ENCODE data around the gene UXS1.
"Not testable (repeated sequence)": the region's sequence is repeated elsewhere in the genome, so short reads cannot be mapped to it uniquely, and the experiment has no call there.

UXS1 gene

DNA sequence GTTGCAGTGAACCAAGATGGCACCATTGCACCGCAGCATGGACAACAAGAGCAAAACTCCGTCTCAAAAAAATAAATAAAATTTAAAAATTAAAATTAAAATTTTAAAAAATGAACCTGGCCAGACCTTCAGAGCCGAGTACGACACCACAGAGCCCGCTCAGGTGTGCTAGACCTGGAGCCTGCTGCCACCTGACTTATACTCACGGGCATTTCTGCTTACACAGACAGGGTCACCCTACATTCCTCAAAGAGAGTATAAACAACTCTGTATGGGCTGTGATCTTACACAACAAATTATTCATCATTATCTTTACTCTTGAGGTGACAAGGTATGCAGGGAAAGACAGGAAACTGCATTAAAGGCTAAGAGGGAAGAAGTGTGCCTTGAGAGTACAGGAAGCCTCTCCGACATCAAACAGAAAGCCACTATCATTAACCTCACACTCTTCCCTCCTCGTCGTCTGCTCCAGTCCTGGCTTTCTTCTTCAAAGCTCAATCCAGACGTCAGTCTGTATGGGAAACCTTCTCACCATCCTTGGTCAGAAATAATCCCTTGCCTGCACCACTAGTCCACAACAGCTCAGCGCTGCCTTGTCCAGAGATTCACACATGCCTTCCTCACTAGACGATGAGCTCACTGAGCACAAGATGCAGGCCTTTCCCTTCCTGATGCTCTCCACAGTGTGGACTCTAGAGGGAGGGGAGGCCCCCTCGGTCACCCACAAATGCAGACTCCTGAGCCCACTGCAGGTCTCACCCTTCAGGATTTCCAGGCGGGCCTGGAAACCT, 56.2 kb downstream of the UXS1 start:
- no peak for DNase-seq

DNA sequence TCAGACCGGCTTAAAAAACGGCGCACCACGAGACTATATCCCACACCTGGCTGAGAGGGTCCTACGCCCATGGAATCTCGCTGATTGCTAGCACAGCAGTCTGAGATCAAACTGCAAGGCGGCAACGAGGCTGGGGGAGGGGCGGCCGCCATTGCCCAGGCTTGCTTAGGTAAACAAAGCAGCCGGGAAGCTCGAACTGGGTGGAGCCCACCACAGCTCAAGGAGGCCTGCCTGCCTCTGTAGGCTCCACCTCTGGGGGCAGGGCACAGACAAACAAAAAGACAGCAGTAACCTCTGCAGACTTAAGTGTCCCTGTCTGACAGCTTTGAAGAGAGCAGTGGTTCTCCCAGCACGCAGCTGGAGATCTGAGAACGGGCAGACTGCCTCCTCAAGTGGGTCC, 62.9 kb downstream of the UXS1 start:
- DNase-seq = not testable (repeated sequence)

DNA sequence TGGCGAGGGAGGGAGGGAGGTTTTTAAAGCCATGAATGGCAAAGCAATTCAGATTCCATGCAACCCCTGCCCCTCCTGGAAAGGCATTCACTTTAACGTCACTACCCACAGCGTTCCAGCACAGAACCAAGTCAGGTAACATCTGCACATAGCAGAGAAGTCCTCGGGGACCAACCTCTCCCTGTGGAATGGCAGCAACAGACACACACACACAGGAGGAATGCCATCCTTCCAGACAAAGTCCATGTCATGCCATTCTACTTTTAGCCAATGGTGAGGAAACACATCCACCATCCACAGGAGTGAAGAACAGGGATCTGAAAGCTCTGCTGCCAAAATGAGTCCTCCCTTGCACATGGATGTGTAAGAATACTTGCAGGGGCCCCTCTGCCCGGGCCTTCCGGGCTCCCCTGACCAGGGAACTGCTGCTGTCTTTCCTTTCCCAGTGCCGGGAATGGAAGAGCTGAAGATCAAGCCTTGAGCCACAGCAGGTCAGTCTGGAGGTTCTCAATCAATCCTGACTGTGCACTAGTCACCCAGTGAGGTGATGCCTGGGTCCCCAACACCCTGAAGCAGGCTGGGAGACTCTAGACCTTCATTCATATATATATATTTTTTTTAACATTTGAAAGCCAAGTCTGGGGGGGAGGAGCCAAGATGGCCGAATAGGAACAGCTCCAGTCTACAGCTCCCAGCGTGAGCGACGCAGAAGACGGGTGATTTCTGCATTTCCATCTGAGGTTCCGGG, 63.7 kb downstream of the UXS1 start:
- DNase-seq = no peak

DNA sequence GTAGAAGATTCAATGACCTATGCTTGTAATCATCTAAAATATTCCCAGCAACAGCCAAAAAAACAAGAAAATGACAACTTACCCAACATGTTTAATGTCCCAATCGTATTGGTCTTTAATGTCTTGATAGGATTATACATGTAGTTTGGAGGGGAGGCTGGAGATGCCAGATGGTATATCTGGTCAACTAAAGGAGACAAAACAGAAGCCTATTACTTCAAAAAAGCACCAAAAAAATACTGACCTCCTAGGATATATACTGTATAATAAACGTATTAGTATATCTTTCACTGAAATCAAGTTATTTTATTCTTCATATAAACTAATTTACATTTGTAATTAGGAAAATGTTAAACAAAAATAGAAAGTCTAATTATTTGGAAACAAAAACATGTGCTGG, 64.5 kb downstream of the UXS1 start:
- no peak for DNase-seq

DNA sequence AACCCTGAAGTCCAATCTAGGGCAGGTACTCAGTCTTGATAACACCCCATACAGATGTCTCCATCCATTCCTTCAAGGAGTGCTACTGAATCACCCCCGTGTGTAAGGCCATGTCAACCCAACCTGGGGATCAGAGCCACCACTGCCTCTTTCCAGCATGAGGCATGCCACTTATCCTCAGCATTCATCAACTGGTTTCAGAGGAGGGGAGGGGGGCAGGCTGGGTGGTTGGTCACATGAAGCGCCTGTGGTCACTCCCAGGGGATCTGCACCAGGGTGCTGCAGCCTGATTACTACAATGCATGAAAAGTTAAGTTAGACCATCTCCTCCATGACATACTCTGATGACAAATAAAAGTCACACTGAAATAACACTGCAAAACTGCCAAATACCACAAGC, 65.0 kb downstream of the UXS1 start:
- DNase-seq = no peak

DNA sequence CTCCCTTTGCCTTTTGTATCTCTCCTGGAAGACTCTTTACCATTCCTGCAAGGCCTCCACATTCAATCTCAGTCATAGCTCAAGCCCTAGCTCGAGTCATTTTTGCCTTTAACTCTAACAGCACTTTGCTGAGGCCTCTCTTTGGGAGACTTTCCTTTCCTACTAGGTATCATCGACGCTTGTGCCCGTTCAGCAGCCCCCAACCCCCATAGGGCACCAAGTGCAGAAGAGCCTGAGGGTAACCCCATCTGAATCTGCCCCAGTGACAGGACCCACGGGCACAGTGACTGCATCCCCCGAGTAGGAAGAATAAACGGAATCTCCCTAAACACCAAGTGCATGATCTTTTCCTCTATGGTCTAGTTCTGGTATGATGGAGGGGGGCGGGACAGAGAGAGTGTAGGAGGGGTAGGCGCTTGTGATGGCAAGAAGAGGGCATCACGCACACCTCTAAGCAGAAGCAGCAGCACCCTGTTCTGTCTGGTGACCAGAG, 66.3 kb downstream of the UXS1 start:
- DNase-seq = no peak

DNA sequence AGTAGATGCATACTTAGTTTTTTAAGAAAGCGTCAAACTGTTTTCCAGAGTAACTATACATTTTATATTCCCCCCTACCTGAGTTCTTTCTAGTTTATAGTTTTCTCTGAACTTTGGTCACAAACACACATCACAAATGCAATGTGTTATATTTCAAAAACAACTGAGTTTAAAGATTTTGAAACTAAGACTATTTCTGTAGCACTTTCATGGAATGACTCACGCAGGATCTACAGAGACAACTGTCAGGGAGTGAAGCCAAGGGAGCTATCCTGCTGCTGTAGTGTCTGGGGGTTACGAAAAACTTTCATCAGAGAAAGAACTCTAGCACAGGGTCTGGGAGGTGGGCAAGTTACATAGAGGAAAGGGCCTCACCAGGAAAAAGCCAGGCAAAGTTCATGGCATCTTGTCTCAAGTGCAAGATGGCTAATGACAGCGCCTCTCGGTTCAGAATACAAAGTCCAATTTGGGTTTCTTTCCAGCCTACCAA, 66.8 kb downstream of the UXS1 start:
- DNase-seq = no peak

DNA sequence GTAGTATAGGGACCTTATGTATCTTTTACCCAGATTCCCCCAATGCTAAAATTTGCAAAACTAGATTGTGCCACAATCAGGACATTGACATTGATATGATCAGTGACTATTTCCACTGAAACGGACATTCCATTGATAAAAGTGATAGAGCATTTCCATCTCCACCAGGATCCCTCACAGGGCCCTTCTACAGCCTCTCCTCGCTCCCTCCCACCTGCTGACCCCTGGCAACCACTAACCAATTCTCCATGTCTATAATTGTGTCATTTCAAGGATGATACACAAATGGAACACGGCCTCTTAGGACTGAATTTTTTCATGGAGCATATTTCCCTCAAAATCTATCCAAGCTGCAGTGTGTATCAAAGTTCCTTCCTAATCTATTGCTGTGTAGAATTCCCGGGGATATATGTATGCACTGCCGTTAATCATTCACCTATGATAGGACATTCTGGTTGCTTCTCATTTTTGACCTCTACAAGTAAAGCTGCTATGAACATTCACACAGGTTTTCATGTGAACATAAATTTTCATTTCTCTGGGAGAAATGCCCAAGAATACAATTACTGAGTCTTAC, 67.3 kb downstream of the UXS1 start:
- no peak for DNase-seq

DNA sequence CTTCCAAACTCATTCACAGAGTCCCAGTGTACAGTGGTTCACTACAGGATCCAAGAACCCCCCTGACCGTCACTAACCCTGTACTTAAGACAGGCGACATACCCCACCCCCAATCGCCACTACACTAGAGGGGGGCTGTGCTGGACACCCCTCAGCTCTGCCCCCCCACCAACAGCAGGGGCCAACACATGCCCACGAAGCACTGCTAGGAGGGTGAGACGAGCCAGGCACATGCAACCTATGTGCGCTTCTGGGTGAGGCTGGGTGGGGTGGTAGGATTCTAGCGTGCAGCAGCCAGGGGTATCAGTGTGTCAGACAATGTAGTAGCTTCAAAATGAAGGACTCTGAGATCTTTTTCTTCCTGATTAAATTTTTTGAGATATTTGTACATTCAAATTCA, 67.8 kb downstream of the UXS1 start:
- DNase-seq = no peak

DNA sequence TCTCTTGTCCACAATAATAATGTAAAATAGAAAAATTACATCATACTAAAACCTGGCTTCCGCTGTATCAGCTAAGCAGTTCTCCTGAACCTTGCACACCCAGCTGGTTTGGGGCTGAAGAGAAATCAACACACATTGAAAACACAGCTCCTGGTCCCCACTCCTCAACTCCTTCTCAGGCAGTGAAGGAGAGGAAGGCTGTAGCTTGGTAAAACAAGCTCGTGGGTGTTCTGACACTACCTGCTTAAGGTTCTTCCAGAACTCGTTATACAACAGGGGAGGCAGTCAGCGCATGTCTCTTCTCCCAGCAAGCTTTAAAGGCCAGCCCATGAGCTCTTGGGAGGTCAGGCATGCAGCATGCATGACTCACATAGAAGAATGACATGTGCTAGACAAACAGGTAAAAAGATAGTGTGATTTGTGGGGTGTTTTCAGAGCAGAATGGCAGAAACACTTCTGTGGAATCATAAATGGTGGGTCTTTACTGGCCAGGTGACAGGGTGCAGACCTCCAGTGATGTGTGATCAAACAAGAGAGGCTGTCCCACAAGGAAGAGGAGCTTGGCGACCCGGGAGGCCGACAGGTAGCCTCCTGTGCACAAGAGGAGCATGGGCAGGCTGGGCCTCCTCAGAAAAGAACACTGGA, 69.1 kb downstream of the UXS1 start:
- DNase-seq = no peak

DNA sequence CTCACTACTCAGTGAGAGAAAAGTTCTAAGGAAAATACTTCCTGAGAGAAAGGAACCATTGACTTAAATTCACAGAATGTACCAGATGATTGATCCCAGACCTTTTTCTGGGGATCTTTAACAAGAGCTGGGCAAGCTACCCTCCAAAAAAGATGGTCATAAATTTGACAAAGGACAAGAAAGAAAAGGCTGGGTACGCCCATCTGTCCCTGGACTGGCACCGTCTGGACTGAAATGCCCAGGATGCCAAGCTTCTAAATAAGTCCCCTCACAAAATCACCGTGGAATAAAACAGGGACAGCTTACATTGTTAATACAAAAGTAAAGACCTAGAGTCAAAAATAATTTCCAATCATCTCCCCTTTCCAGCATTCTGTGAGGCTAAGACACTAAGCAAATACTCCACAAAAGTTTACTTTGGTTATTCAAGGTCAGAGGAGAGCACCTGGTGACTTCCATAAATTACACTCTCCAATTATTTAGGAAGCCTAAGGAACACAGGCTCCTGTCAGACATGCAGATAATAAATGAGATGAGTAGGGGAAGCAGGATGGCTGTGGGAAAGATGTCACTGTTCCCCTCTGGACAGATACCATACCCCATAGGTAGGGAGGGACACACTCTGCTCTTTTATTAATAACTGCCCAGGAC, 69.9 kb downstream of the UXS1 start:
- DNase-seq = no peak

DNA sequence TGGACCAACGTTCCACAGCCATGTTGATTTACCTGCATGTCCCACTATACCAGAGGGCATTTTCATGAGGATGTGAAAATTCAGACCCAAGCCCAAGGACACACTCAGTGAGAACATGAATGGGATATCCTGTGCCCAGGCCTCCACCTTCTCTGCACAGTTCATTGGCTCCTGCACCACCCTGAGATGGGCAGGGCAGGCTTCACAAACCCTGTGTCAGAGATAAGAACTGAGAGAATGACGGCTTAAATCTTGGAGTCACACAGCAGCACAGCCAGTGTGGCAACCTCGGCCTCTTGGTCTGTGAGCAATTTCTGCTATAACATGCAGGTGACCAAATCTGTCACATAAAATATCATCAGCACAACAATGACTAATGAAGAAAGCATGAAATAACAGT, 71.9 kb downstream of the UXS1 start:
- no peak for DNase-seq

DNA sequence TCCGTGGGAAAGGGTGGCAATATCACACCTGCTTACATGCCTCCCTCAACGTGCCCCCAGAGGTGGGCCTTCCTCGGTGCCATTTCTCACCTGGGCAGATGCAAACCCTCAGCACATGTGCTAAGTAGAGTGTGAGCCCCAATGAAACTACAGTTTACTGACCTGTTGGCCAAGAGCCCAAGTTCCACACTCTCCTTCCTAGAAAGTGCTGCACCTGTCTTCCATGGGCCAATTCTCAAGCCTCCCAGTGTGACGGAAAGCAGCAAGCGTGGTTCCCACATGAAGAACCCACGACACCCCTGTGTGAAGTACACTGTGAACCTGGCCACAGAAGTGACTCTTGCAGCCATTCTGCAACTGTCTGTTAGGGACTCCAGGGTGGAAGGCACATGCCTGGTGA, 73.7 kb downstream of the UXS1 start:
- no peak for DNase-seq

DNA sequence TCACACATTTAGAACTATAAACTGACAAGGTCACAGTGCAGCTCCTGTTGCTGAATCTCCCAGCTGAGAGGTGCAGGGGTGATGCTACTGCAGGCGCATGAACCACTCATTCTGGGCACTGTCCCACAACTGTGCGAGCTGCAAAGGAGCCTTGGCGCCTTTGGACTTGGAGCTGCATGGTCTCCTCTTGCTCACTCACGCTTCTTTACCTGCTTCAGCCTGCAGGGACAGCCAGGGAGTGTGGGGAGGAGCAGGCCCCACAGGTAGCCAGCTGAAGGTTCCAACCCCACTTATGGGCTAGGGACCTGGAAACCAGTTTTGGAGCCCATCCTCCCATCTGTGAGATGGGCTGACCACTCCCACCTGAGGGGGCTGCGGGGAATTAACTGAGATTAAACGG, 75.0 kb downstream of the UXS1 start:
- DNase-seq = no peak

DNA sequence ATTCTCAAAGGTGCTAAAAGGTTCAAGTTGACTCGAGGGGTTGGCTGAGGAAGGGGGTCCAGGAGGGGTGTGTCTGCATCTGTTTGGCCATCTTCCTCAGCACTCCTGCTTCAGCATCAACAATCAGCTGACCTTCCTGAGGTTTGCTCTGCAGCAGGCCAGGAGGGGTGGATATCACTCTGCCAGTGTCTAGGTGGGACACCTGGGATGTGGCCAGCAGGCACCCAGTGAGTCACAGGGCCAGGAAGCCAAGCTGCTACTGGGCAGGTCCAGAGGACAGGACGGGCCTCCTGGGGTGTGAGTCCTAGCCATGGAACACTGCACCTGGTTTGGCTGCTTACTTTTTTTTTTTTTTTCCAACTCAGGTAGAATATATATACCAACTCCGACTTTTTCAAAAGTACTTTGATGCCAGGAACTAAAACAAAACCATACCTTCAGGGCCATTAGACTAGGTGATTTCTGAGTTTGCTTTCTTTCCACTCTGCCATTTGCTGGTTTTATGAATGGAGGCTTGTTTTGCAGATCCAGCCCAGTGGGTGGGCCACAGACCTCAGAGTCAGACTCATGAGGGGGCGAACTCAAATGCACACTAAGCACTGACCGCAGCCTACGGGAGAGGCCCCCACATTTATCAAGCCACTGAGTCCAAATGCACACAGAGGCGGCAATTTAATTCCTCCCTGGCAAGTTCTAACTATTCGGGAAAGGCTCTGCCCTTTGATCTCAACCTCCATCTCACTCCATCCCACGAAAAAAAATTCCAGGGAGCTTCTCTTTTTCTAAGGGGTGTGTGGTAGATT, 76.0 kb downstream of the UXS1 start:
- DNase-seq = no peak

DNA sequence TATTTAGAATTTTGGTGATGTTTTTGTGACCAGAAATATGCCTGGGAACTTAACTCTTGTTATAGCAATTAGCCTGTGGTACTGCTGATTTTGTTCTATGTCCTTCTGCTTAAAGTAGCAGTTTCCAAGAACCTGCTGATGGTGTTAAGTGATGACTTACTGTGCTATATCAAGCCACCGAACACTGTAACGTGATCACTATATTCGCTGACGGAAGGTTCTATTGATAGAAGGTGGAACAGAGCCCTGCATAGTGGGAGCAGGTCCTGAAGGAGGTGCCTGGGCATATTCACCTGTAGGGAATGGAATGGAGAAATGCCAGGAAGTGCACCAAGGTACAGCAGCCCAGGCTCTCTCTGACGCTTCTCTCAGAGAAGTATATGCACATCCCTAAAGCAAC, 76.8 kb downstream of the UXS1 start:
- DNase-seq = no peak

DNA sequence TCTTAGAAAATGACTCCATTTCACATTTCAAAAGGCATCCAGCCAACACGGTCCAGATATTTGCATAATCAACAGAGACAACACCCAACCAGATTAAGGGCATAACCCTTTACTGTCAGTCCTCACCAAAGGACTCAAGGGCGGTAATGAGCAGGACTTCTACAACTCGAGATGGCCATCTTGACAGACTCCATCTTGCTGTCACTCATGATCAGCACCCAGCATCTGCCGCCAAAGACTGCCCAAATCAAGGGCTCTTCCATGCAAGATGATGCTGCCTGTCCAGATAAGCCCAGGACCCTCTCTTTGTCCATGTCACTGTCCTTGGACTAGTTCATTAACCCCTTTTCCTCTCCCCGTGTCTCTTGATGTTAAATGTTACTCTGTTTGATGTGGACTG, 77.9 kb downstream of the UXS1 start:
- DNase-seq = no peak

DNA sequence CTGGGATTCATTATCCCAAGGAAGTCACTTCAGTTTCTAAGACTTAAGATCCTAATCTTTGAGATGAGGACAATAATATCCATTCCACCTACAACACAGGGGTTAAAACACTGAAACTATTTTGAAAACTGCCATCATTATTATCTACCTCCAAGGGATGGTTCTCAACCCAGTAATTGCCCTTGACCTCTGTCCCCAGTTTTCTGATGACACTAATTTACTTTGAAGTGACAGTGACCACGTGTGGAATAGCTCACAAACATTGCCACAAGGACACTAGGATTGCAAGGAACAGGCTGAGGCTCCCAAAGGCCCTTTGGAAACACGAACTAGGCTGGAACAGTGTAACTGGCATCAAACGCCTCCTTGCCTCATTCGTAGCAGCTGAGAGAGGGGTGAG, 78.4 kb downstream of the UXS1 start:
- no peak for DNase-seq

DNA sequence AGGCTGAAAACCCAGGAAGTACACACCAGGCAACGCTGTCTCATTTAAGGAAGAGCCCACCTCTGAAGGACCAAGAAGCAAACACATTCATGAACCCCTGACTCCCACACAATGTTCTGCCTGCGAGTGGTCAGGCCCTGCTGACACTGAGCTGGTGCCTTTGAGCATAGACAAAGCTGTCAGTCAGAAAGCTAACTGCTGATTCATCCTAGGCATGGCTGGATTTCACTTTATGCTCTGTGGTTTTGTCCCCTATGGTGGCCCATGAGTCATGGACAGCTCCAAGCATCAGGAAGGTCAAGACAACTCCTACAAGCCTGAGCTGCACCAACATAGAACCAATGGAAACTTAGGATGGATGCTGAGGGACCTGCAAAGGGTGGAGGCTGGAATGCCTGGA, 78.9 kb downstream of the UXS1 start:
- no peak for DNase-seq

DNA sequence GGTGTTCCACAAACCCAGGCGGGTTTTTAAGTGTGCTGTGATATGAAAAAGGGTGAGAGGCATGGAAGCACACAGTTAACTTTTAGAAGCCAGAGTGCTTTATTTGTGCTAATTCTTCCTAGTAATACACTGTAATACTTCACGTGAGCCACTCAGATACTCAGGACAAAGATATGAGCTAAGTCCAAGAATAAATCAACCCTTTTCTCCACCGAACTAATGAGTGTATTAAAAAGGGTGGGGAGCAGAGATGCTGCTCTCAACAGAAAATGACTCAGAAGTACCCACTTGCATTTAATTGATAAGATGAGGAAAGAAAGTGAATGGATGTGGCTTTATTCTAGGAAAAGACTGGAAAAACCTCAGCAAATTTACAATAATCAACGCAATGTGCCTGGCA, 79.9 kb downstream of the UXS1 start:
- no peak for DNase-seq

DNA sequence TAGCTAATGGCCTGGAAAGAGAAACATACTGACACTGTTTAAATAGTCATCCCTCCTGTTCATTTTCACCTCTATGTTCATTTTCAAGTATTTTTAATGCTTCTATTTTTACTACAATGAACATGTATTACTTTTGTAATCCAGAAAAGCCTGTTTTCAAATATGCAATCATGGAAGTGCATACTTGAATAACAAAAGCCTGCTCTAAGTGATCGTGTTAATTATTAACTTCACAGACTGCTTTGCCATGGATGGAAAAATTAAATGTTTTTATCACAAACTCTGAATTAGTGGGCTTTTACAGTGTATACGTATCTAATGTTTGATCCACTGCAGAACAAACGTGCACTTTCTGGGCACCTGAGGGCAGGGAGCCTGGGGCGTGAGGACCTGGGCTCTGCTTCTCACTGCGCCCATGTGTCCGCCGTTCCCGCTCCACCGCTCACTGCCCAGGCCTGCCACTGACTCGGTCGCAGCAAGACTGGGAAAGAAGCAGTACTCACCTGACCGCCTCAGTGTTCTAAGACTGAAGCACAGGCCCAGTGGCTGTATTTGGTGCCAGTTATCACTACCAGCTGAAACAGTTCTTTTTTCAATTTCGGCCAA, 80.6 kb downstream of the UXS1 start:
- DNase-seq = peak; percentile 73
